Measurements from ENCODE around the gene B4GALT1.

The B4GALT1 gene

GRCh38 chr9:33142535-33142934 is 24.6 kb downstream of the B4GALT1 start:
- DNase-seq (ENCODE audit: low read depth in 1 of 2, low spot score in 1 of 2): no peak

DNA sequence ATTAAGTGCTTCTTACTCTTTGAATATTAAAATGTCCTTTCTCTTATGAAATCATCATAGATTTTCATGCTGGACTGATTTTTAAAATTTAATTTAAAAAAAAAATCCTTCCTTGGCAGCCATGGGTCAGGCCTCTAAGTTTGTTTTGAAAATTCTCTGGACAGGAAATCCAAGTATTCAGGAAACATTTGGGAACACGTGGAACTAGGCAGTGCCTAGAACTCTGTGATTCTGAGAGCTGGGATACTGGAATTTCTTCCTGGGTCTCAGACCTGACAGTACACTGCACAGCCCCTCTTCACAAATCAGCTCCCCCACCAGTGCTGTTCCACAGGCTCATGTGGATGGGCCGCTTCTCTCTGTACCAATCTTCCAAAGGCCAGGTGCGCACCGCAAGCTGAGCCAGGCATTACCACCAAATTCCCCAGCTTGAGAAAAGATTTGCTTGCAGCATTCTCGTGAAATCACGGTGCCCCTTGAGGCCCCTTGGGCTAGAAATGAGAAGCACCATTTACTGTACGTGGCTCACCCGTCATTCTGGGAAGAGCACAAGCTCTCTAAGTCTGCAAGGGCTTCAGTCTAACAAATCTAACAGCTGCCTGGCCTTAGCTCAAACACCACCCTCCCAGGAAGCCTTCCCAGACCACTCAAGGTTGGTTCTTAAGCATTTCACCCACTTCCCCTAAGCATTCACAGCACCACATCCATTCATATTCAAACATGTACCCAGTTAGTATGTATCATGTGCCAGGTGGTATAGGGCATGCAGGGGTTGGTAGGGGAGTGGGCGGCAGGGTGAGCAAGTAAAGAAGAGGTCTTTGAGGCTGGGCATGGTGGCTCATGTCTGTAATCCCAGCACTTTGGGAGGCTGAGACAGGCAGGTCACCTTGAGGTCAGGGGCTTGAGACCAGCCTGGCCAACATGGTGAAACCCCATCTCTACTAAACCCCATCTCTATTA is 26.5 kb downstream of the B4GALT1 start:
- DNase-seq (ENCODE audit: low read depth in 1 of 2, low spot score in 1 of 2): no peak

DNA sequence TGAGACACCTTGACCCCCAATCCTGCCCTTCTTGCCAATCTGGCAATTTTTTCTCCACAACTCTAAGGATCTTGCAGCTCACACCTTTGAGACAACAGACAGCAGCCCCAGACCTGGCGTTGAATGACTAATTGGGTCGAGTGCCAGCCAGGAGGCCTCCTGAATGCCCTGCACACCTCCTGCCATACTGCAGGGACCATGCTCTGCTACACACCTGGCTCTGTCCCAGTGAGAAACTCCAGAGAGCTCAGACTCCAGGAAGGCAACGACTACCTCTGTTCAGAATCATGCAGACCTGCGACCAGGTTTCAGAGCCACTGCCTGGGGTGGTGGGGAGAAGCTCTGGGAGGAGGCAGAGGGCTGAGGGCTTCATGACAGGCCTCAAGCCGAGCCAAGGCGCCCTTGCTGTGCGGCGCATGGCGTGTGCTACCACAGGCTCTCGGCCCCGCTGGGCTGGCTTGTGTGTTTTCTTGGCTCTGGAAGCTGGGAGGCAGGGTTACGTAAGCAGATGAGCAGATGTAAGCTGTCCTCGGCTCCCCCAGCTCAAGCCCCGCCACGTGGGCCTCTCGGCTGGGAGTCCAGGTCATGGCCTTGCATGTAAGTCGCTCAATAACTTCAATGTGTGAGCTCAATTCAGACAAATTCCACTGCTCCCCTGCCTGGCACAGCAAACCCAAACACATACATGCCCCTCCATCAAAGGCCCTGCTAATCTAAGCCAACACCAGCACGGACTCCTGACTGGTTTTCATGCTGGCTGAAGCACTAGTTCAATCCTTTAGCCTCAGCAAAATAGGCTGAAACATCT is 27.5 kb downstream of the B4GALT1 start:
- no peak for DNase-seq (ENCODE audit: low read depth in 1 of 2, low spot score in 1 of 2)

GRCh38 chr9:33138768-33139167 is 28.4 kb downstream of the B4GALT1 start:
- DNase-seq (ENCODE audit: low read depth in 1 of 2, low spot score in 1 of 2): no peak

DNA sequence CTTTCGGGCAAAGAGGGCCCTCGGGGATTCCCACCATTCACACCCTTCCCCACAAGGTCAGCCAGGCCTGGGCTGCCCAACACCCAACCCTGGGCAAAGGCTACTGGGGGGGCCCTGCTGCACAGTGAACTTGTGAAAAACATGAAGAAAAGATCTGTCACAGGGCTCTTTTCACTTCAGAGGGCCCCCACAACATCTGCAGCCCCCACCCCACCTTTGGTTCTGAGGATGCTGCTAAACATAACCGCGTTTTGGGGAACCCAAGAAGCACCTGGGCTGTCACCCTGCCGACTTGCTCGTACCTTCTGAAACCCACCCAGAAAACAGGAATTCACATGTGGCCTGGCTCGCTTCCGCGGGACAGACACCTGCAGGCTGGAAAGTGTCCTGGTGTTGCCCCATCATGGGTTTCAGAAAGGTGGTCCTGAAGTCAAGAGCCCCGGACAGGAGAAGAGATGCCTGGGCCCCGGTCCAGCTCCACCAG is 29.3 kb downstream of the B4GALT1 start:
- no peak for DNase-seq (ENCODE audit: low read depth in 1 of 2, low spot score in 1 of 2)

DNA sequence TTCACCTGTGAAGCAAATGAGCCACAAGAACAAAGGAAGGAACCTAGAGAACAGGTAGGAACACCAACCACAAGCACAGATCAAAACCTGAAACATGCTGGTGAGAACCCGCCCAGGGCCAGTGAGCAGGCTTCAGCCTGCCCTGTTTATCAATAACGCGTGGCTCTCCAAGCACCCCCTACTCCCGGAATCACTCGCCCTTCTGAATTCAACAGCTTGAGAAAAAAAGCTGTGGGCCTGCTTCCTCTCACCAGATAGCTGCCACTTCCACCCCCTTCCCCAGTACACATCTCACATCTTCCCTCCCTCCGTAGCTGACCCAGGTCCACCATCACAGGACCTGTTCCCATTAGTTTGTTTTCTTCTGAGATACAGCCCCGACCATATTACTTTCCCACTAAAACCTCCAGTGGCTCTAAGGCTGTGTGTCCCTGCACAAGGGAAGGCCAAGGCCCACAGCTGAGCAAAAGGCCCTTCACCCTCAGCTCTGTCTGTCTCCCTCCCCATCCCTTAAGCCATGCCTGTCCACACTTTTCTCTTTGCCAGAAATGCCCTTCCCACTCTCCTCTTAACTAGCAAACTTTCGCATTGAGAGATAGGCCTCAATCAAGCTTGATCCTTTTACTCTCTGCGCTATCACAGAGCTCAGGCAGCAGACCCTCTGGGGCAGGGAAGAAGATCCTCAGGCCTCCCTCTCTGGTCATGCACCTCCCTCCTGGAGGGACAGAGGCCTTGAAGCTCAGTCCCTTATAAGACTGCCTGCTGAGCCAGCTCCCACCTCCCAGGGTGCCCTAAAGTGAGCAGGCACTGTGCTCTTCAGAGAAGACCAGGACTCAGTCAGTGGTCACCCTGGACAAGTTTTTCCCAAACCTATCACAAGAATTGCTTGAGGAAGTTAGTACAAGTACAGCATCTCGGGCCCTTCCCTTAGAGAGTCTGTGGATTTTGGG is 30.1 kb downstream of the B4GALT1 start:
- DNase-seq (ENCODE audit: low read depth in 1 of 2, low spot score in 1 of 2): no peak

DNA sequence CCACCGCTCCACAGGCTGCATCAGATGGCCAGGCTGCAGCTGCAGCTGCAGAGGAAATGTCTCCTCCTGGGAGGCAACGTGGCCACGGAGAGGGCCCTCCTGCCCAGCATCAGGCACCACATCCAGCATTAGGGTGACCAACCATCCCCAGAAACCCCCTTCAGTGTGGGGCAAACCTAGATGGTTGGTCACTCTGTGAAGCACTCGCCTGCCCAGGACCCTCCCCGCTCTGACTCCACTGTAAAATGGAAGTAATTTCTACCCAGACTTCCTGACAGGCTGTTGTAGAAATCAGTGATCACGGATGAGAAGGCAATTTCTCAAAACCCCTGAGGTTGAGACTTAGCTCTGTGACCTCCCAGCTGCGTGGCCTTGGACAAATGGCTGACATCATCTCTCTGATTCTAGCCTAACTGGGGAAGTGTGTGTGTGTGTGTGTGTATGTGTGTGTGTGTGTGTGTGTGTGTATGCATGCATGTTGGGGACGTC is 31.6 kb downstream of the B4GALT1 start:
- DNase-seq (ENCODE audit: low read depth in 1 of 2, low spot score in 1 of 2): no peak

DNA sequence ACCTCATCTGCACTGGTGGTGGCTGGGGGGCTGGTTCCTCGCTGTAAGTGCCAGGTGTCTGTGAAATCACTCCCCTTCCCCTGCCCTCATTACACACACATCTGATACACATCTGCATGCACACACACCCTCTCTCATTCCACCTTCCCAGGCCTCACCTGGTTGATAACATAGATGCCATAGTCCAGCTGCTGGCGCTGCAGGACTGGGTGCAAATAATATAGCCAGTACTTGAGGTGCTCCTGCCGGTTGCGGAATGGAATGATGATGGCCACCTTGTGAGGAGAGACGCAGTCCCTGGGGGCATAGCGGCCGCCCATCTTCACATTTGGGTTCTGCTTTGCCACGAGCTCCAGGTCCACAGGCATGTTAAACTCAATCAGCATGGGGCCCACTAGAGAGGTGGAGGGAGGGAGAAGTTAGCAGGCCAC is 32.1 kb downstream of the B4GALT1 start:
- DNase-seq (ENCODE audit: low read depth in 1 of 2, low spot score in 1 of 2): no peak

GRCh38 chr9:33133186-33133585 is 34.0 kb downstream of the B4GALT1 start:
- no peak for DNase-seq (ENCODE audit: low read depth in 1 of 2, low spot score in 1 of 2)

- DNase-seq (ENCODE audit: low read depth in 1 of 2, low spot score in 1 of 2): no peak
Observed at GRCh38 chr9:33131790-33132772, 35.1 kb downstream of the B4GALT1 start.

- no peak for DNase-seq (ENCODE audit: low read depth in 1 of 2, low spot score in 1 of 2)
Observed at GRCh38 chr9:33130961-33131789, 36.0 kb downstream of the B4GALT1 start.

DNA sequence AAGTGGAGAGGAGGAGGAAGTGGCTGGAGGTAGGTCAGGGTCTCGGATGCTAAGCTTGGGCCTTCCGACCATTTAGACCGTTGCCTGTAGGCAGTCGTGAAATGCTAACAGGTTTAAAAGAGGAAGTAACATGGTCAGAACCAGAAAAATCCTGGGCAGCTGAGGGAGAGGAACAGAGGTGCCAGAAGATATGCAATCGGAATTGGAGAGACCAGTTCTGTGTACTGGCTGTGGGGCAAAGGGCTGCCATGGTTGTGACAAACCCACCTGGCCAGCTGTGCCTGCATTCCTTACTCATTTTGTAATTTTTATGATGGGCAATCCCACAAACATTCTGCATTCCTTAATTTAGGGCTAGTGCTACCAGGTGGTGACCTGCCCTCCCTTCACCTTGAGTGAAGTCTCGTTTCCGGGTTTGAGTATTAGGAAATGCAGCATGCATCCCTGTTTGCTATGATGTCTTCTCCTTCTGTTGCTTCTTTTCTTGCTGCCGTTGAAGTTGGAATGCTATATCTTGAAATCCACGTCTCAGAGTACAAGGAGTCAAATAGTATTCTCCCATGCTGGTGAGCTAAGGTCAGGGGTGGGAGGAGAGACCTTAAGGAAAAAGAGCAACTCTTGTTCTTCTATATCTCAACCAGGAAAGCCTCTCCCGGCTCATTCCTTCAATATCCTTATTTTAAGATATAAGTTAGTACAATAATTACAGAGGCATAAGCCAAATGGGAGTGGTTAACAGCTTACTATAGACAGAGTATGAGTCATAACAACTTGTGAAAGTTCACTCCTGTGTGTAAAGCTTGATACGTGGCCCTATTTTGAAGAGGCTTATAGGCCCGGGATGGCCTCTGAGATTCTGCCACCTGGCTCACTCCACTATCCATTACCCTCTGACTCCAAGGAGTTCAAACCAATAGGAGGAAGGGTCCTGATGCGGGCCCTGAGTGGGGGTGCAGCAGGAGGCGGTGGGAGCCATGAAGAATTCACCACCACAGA is 37.0 kb downstream of the B4GALT1 start:
- no peak for DNase-seq (ENCODE audit: low read depth in 1 of 2, low spot score in 1 of 2)

- no peak for DNase-seq (ENCODE audit: low read depth in 1 of 2, low spot score in 1 of 2)
Observed at GRCh38 chr9:33129251-33129885, 37.8 kb downstream of the B4GALT1 start.

DNA sequence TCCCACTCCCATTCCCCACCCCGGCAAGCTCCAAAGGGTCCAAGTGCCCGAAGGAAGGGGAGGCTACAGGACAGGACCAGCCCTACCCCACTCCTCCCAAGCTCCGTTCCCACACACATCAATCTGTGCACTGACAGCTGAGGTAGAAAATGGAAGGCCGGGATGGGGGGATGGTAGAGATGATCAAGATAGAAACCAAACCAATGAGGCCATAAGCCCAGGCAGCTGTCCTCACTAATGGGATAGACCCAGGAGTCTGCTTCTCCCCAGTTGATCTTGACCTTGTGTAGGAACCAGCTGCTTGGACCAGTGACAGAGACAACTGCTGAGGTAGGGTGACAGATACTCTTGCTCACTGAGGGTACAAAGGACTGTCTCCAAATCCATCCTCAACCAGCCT is 38.6 kb downstream of the B4GALT1 start:
- no peak for DNase-seq (ENCODE audit: low read depth in 1 of 2, low spot score in 1 of 2)

DNA sequence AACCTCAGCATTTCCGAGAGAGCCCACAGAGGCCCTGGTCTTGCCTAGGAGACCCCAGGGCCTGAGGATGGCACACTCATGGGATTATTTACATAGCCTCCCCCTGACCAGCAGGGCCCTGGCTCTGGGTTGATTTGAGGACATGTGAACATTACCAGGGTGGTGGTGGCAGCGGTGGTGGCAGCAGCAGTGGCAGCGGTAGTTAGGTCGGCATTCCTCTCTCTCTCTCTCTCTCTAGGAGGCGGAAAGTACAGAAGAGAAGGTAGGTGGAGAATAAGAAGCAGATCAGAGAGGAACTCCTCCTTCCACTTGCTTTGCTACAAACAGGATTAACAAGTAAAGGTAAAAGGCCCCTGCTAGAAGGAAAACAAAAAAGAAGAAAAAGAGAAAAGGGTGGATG is 39.3 kb downstream of the B4GALT1 start:
- no peak for DNase-seq (ENCODE audit: low read depth in 1 of 2, low spot score in 1 of 2)

GRCh38 chr9:33125871-33126823 is 41.0 kb downstream of the B4GALT1 start:
- DNase-seq (ENCODE audit: low read depth in 1 of 2, low spot score in 1 of 2): no peak
